HG02642 (cell line): Measurements from ENCODE around the gene IFNL4.

Experiments
- ATAC-seq: cut with Tn5 transposase; IDR thresholded peaks from one replicate; pipeline ENCODE4 v1.9.1; 2021; ENCODE audit warnings: mild to moderate bottlenecking; ENCODE audit not compliant: unreplicated experiment, poor library complexity

IFNL4 gene

DNA sequence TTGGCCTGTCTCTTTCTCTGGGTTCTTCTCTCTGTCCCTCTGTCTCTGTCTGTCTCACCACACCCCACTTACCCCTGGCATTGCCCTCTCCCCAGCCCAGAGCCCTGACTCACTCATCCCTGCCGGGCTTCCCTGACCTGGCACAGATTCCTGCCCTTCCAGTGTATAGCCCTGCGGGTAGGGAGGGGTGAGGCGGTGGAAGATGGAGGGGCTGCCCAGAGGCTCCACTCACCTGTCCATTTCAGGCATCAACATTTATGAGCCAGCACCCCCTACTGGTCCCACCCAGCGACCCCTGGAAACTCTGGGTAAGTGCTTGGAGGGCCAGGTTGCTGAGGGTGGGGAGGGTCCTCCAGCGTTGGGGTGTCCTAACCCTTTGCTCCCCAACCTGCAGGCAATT, 50.8 kb downstream of the IFNL4 start:
- ATAC-seq = no peak

- ATAC-seq = no peak
Observed at GRCh38 chr19:39196860-39197562, 51.6 kb downstream of the IFNL4 start, which contains the start of gene NCCRP1. NCCRP1 (plus strand) TSS chr19:39196964; CDS start chr19:39196983, 19 bp downstream.

GRCh38 chr19:39196320-39196719, 52.3 kb downstream of the IFNL4 start:
- ATAC-seq = no peak
